Small intestine (tissue), 7 donors: ENCODE measurements around the gene CHST7. TPM values are rescaled to one million over a fixed set of nuclear protein-coding genes. Genes with fewer than 3 reads are reported as not detected.

Source experiments
- DNase-seq, 2 donors: peaks; one replicate each; pipeline versions ENCODE4 v3.0.0 to v3.0.0-alpha.2; 2013
- FAIRE-seq: peaks from 2 replicates; lab custom pipeline; 2012; peaks lifted over from hg19 to GRCh38; lab: Jason Lieb, UNC
- H3K27ac ChIP-seq, 3 donors: one replicate each; pipeline ENCODE4 v1.5.1; 2013; ENCODE audit warnings: low read length in 2 of 3, mild to moderate bottlenecking in 2 of 3, control low read depth in 1 of 3, inconsistent platforms in 1 of 3, low read depth in 1 of 3, moderate library complexity in 1 of 3
- H3K27me3 ChIP-seq, 3 donors: one replicate each; pipeline ENCODE4 v1.6.1; 2013; ENCODE audit warnings: low read length in 3 of 3, inconsistent platforms in 1 of 3; ENCODE audit not compliant: control insufficient read depth in 3 of 3, insufficient read depth in 3 of 3
- H3K36me3 ChIP-seq, 3 donors: one replicate each; pipeline ENCODE4 v1.6.1; 2013; ENCODE audit warnings: low read length in 3 of 3, inconsistent platforms in 1 of 3, low read depth in 1 of 3, mild to moderate bottlenecking in 1 of 3, moderate library complexity in 1 of 3; ENCODE audit not compliant: control insufficient read depth in 3 of 3, insufficient read depth in 2 of 3
- H3K4me1 ChIP-seq, 3 donors: one replicate each; pipeline ENCODE4 v1.6.1; 2013; ENCODE audit warnings: low read length in 2 of 3, inconsistent platforms in 1 of 3, low read depth in 1 of 3, mild to moderate bottlenecking in 1 of 3, moderate library complexity in 1 of 3; ENCODE audit not compliant: control insufficient read depth in 3 of 3, insufficient read depth in 2 of 3
- H3K4me3 ChIP-seq, 3 donors: one replicate each; pipeline ENCODE4 v1.5.1; 2013; ENCODE audit warnings: low read length in 3 of 3, control low read depth in 1 of 3, inconsistent platforms in 1 of 3, low read depth in 1 of 3, mild to moderate bottlenecking in 1 of 3, moderate library complexity in 1 of 3
- H3K9me3 ChIP-seq, 2 donors: one replicate each; pipeline ENCODE4 v1.6.1; 2013; ENCODE audit warnings: low read depth in 1 of 2, low read length in 1 of 2; ENCODE audit not compliant: control insufficient read depth in 2 of 2, insufficient read depth in 1 of 2
- WGBS, 3 donors: extraction: QIAGEN DNeasy Blood & Tissue Kit; methylation state at CpG; one replicate each; pipeline ENCODE4 v1.1.7; 2013; 5-methylcytosine and 5-hydroxymethylcytosine counted together
- polyA plus RNA-seq, 4 donors: library from polyadenylated mRNA; stranded (reverse) in 3 of 4; unstranded in 1 of 4; fragments of 200-250 nt in 3 of 4; fragments of 120-200 nt in 1 of 4; gene quantifications; one replicate each; pipeline versions ENCODE4 v1.2.1 to v1.2.3, GENCODE V29; 2013
- donor health status: healthy with polysubstance abuse.
- donor health status: control.
- donor health status: control.
- donor health status: Bipolar disorder and iron deficiency.
- donor health status: healthy.

CHST7 gene
- polyA plus RNA-seq, 4 donors = 0.54 to 3.8 (median 1.1) TPM; not detected in 1

DNA sequence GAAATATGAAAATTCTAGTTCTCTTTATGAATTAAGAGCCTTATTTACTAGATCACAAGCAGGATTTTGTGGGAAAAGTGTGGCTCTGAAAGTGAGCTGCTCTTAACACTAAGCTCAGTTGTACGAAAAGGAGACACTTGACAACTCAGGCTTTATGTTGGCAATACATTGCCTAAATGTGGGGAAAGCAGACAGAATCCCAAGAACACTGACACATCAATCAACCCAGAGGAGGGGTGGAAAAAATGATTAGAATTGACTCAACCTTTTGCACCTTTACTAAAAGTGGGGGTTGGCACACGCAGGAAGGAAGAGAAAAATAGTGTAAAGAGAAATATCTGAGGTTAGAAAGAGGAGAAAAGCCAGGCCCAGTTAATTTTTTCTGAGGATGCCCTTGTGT is 61.6 kb downstream of the CHST7 start:
- no peak for DNase-seq
- Histone ChIP-seq H3K9me3 (no peaks in the 10 kb centered on the region), H3K4me1 (no peaks in the 10 kb centered on the region), H3K4me3 (no peak overlapping the region), H3K27me3 (no peaks in the 10 kb centered on the region), H3K27ac (no peak overlapping the region), H3K36me3 (peaks cover 0 to 4% (median 0%) of the 10 kb centered on the region in 3 donors)
- WGBS, 3 donors = 76 to 93% (median 88%) methylated on average over 2 of the region's 2 CpGs
- FAIRE-seq = no peak

DNA sequence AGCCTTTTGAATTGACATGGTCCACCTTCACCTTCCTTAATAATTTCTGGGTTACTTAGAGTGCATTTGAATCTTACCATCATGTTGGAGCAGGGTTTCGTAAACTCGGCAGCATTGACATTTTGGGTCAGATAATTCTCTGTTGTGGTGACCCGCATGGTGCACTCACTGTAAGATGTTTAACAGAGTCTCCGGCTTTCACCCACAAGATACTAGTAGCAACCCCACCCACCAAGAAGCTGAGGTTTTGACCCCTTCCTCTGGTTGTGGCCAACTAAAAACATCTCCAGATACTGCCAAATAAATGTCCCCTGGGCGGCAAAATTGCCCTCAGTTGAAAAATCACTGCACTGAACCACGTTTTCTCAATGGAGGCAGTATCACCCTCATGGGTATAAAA is 62.7 kb downstream of the CHST7 start:
- WGBS, 3 donors = 76 to 81% (median 78%) methylated on average over 6 of the region's 6 CpGs
- FAIRE-seq = no peak
- H3K27ac ChIP-seq = no peak overlapping the region

DNA sequence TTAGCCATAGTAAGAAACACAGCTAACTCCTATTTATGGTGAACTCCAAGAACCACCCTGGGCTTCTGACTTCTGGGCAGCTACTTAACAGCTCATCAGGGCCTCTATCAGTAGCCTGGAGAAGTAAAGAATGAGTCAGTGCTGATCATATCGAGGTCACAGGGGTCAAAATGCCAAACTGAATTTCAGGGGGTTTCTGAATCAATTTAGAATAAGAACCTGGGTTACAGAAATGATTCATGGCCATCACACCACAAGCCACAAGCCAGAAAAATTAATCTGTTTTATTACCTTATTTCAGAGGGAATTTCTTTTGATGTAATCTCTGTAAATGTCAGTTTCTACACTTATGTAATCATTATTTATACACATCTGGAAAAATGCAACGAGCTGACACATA is 64.4 kb downstream of the CHST7 start:
- FAIRE-seq (no peak), DNase-seq (no peak)
- Histone ChIP-seq H3K27ac (no peak overlapping the region), H3K9me3 (no peaks in the 10 kb centered on the region), H3K36me3 (no peaks in the 10 kb centered on the region), H3K27me3 (no peaks in the 10 kb centered on the region), H3K4me1 (no peaks in the 10 kb centered on the region), H3K4me3 (no peak overlapping the region)
- 29 to 53% (median 38%) methylated on average over 2 of the region's 2 CpGs for WGBS, 3 donors

More for the DNA sequence above, 62.7 kb downstream of the CHST7 start:
- Histone ChIP-seq H3K36me3 (no peaks in the 10 kb centered on the region), H3K9me3 (no peaks in the 10 kb centered on the region), H3K4me3 (no peak overlapping the region), H3K4me1 (no peaks in the 10 kb centered on the region), H3K27me3 (no peaks in the 10 kb centered on the region)
- DNase-seq = no peak

DNA sequence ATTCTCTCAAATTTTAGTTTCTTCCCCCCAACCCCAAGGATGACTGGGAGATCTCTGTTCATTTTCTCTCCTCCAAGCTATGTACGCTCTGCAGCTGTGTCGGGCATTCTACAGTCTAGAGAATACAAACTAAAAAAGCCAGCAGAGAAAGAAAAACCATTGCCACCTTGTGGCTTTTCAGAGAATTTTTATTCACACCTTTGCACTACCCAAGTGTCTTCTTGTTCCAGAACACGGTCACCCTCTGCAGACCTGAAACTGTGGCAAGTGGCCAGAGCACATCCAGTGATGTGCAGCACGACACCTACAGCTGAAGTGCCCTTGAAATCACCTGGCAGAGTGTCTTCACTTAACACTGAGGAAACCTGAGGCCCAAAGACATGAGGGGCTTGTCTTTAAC is 68.6 kb downstream of the CHST7 start:
- FAIRE-seq = no peak
- WGBS, 3 donors = 35 to 54% (median 44%) methylated on average over 4 of the region's 4 CpGs

DNA sequence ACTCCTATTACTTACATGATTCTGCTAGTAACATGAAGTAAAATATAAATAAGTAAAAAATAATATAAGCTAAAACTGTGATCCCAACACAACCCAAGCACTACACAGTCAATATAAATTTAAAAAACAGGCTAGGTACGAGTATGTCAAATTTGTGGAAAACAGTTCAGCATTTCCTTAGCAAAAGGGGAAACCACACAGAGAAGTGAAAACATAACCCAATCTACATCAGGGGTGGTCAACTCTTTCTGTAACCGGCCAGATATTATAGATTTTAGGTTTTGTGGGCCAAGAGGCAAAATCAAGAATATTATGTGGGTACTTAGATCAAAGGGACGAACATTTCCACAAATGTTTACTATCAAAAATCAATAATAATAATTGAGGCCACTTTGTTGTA is 70.1 kb downstream of the CHST7 start:
- H3K36me3 ChIP-seq = no peaks in the 10 kb centered on the region
- no peak for FAIRE-seq

More for the DNA sequence above, 68.6 kb downstream of the CHST7 start:
- H3K27me3 ChIP-seq = no peaks in the 10 kb centered on the region
- H3K9me3 ChIP-seq = no peaks in the 10 kb centered on the region
- DNase-seq = peak; percentile 8 to 22
- no peak overlapping the region for H3K4me3 ChIP-seq
- no peaks in the 10 kb centered on the region for H3K36me3 ChIP-seq
- H3K4me1 ChIP-seq = no peaks in the 10 kb centered on the region
- no peak overlapping the region for H3K27ac ChIP-seq

GRCh38 chrX:46645614-46646013 is 72.0 kb downstream of the CHST7 start:
- no peak overlapping the region for H3K27ac ChIP-seq
- H3K9me3 ChIP-seq = no peaks in the 10 kb centered on the region
- no peaks in the 10 kb centered on the region for H3K36me3 ChIP-seq
- DNase-seq (no peak), FAIRE-seq (no peak)
- H3K4me1 ChIP-seq = no peaks in the 10 kb centered on the region
- no peak overlapping the region for H3K4me3 ChIP-seq
- WGBS, 3 donors = 70 to 87% (median 81%) methylated on average over 4 of the region's 4 CpGs
- H3K27me3 ChIP-seq = no peaks in the 10 kb centered on the region

More for the DNA sequence above, 70.1 kb downstream of the CHST7 start:
- no peaks in the 10 kb centered on the region for H3K4me1 ChIP-seq
- no peak overlapping the region for H3K27ac ChIP-seq
- H3K4me3 ChIP-seq = no peak overlapping the region
- WGBS, 3 donors = 57 to 83% (median 81%) methylated on average over 3 of the region's 3 CpGs
- no peaks in the 10 kb centered on the region for H3K9me3 ChIP-seq
- no peak for DNase-seq
- H3K27me3 ChIP-seq = no peaks in the 10 kb centered on the region

- H3K27ac ChIP-seq = no peak overlapping the region
- no peaks in the 10 kb centered on the region for H3K4me1 ChIP-seq
- H3K36me3 ChIP-seq = no peaks in the 10 kb centered on the region
- H3K27me3 ChIP-seq = no peaks in the 10 kb centered on the region
- WGBS, 3 donors = 72 to 88% (median 84%) methylated on average over 5 of the region's 5 CpGs
- no peak overlapping the region for H3K4me3 ChIP-seq
- FAIRE-seq (no peak), DNase-seq (no peak)
- H3K9me3 ChIP-seq = no peaks in the 10 kb centered on the region
Observed at GRCh38 chrX:46647251-46647650, 73.7 kb downstream of the CHST7 start.

Other genes starting within 250 kb of the CHST7 start
- 1 to 10 TPM in 3 of 4 donors, under 1 TPM in 1; 0.89 to 3.7 (median 1.3) TPM for gene ZNF674, start 28.3 kb upstream of the CHST7 start, polyA plus RNA-seq
- gene SLC9A7, start 185.4 kb downstream of the CHST7 start, polyA plus RNA-seq = 1 to 10 TPM in 2 of 4 donors, under 1 TPM in 2; under 0.01 to 2.8 (median 1.4) TPM